GM21447 (cell line): ENCODE data around the gene TMOD1.

Experiments
- ATAC-seq: cut with Tn5 transposase; IDR thresholded peaks from one replicate; pipeline ENCODE4 v1.9.1; 2021; ENCODE audit not compliant: unreplicated experiment

Gene TMOD1

GRCh38 chr9:97515662-97516061, 14.2 kb downstream of the TMOD1 start:
- ATAC-seq: no peak

- ATAC-seq: no peak
Measured at GRCh38 chr9:97516111-97516510, 14.6 kb downstream of the TMOD1 start.

- no peak for ATAC-seq
Measured at GRCh38 chr9:97517331-97518089, 16.0 kb downstream of the TMOD1 start.

- no peak for ATAC-seq
Measured at GRCh38 chr9:97518166-97518908, 16.9 kb downstream of the TMOD1 start.

GRCh38 chr9:97518909-97519307, 17.4 kb downstream of the TMOD1 start:
- no peak for ATAC-seq

- ATAC-seq: no peak
Measured at GRCh38 chr9:97519441-97519970, 18.0 kb downstream of the TMOD1 start.

- no peak for ATAC-seq
Measured at GRCh38 chr9:97521576-97522333, 20.3 kb downstream of the TMOD1 start.

GRCh38 chr9:97524424-97524823, 23.0 kb downstream of the TMOD1 start:
- no peak for ATAC-seq

- ATAC-seq: no peak
Measured at GRCh38 chr9:97525451-97525850, 24.0 kb downstream of the TMOD1 start.

GRCh38 chr9:97526895-97527575, 25.6 kb downstream of the TMOD1 start:
- no peak for ATAC-seq

GRCh38 chr9:97527626-97528528, 26.4 kb downstream of the TMOD1 start:
- ATAC-seq: no peak

GRCh38 chr9:97528529-97529230, 27.2 kb downstream of the TMOD1 start:
- no peak for ATAC-seq

- peak; percentile 88 for ATAC-seq
Measured at GRCh38 chr9:97529363-97530076, 28.1 kb downstream of the TMOD1 start.

GRCh38 chr9:97531888-97532376, 30.5 kb downstream of the TMOD1 start:
- ATAC-seq: no peak

- ATAC-seq: no peak
Measured at GRCh38 chr9:97534185-97534584, 32.7 kb downstream of the TMOD1 start.

GRCh38 chr9:97534961-97535594, 33.6 kb downstream of the TMOD1 start:
- no peak for ATAC-seq

- ATAC-seq: no peak
Measured at GRCh38 chr9:97535771-97536170, 34.3 kb downstream of the TMOD1 start.

GRCh38 chr9:97536480-97536879, 35.0 kb downstream of the TMOD1 start:
- no peak for ATAC-seq
